Activated T-helper 1 cell treated with anti-CD3 and anti-CD28 coated beads, Interleukin-2, amount 50 U/mL, for 16 hours (primary cell): ENCODE results near the gene GRB10.
"Not testable (repeated sequence)": the region's sequence is repeated elsewhere in the genome, so short reads cannot be mapped to it uniquely, and the experiment has no call there.

Source experiments
- DNase-seq, 2 donors: peaks; one replicate each; pipeline ENCODE4 v3.0.0-alpha.2; 2020; ENCODE audit warnings: low read depth in 1 of 2, low spot score in 1 of 2

GRB10 gene

DNA sequence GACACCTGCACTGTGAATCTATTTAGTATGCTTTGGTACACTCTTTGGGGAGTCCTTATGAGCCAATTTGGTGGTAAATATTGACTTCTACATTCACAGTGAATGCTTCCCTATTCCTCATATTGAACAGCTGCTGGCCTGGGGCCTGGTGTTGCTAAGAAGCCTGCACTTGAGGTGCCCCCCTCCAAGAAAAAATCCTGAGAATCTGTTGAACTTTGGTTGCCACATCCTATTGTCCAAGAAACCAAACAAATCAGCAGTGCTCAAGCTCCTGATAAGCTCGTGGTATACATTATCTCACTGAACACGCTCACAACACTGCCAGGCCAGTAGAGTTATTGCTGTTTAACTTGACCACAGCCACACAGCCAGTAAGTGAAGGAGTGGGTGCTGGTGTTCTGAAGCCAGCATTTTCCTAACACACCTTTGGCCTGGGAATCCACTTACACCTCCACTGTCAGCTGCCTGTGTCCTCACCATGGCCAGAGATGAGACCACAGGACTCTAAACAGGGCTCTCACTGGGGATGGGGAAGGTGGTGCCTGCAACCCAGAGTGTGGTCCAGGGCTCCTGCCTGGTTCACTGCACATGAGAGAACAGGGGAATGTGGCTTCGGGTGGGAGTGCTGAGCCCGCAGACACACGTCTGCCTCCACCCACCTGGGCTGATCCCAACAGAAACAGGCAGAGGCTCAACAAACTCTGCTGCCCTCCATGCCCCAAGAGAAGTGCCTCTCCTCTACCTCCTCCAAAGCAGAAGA is 224.2 kb downstream of the GRB10 start:
- no peak for DNase-seq

DNA sequence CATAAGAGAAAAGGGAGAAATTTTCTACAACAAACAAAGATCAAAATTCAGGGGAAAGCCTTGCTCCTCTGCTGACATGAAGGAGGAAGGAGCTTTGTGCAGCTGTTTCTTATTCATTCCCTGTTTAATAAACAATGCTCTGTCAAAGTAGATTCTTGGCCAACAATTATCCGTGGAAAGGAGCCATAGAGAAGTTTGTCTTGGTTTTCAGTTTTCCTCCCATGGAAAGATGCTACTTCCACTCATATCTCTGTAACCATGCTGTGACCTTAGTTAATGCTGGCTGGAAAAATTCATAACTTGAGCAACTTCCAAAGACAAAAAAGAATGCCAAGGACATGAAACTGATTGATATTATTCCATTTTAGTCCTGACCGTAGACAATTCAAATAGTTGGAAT is 225.6 kb downstream of the GRB10 start:
- no peak for DNase-seq

DNA sequence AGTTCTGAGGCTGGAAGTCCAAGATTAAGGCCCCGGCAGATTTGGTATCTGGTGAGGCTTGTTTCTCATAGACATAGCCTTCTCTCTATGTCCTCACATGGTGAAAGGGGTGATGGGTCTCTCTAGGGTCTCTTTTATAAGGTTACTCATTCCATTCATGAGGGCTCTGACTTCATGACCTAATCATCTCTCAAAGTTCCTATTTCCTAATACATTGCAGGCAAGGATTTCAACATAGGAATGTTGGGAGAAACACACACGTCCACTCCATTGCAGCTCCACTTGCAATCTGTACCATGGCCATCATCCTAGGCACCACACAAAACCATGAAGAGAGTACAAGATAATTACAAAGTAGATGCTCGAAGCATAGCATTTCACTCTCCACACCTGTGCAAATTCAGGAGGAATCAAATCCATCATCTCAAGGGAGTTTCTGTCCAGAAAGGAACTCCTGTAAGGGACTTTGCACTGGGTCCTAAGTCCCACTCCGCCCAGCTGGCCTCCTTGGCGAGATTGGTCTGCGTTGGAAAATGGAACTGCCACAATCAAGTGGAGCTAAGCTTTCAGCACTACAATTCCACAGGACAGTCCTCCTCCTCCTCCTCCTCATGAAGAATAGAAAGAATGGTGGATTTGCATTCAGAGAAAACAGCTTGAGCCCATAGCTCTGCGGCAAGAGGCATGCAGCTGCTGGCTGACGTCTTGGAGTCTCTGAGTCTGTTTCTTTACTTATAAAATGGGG is 226.3 kb downstream of the GRB10 start:
- no peak for DNase-seq

DNA sequence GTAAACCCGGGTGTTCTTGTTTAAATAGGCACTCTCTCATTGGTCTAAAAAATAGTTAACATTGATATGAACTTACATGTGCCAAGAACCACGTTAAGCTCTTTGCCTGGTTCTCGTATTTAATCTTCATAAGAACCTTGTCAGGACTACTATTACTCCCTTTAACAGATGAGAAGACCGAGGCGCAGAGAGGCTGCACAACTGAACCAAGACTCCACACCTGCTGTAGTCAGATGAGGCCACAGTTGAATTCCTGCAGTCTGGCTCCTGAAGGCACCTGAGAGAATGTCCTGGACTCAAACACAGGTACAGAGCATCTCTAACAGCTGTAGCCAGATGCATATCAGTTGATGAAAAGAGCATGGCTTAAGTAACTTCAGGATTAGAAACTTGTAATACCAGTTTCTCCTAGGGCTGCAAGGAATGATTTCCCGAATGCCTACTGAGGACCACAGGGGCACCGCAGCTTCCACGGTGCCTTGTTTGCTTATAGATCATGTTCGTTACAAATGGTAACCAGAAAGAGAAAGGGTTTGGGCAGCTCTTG is 227.0 kb downstream of the GRB10 start:
- DNase-seq = no peak

DNA sequence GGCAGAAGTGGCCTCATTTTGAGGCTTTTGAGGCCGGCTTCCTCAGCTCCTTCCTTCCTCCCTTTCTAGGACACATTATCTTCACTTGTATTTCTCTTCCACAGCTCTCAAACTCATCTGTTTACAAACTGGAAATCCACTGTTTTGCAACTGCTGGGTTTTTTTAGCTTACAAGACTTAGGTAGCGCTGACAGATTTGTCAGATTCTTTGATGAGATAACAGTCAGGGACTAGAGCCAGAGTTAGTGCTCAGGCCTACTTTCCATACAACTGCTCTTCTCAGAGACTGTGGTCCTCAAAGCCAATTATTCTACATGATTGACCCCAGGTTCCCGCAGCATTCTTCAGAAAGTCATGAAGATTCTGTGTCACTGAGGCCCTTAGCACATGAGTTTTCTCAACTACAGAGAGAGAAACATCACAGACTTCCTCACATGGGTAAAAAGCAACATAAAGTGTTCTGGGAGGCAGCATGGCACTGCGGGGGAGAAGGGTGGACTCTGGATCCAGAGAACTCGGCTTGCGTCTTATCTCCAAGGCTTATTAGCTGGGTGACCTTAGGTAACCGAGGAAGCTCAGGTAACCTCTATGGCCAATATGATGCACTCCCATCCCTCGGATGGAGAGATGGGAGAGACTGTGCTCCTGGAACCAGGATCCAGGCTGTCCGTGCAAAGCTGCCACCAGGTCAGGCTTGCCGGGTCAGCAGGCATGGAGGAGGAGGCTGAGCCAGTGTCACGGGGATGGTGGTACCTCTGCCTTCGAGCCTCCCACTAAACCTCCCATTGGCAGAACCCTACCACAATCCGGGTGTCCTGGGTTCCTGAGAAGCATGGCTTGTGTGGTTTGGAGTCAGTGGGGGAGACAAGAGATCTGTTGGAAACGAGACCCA is 228.0 kb downstream of the GRB10 start:
- DNase-seq = no peak

DNA sequence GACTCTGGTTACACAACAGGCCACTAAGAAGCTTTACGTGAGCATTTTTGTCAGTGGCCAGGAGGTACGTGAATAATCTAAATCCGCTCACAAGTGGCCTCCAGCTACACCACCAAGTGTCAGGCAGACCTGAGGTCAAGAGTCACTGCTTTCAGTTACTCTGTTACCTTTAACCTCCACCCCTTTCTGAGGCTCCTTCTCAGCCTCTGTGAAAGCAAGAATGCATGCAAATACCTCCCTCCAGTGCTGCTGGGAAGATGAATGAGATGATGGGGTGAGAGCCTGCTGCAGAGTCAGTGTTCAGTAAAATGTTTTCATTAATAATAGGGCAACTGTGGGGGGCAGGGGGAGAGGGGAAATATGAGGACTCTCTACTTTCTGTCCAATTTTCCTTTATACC is 228.7 kb downstream of the GRB10 start:
- no peak for DNase-seq

DNA sequence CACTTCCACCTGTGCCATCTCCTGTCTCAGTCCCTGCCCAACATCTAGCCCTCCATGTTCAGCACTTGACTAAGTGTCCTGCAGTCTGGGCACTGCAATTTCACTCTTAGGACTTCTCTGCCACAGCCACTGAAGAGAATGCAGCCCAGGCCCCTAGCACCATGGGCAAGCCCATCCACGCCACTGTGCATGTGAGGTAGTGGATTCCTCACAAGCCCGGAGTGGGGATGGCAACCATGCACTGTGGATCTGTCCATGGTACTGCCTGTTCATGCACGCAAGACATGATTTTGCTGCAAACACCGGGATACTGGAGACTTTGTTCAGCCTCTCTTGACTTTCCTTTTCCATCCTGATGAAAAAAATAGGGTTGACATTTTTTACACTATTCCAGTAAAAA is 229.8 kb downstream of the GRB10 start:
- DNase-seq = no peak

DNA sequence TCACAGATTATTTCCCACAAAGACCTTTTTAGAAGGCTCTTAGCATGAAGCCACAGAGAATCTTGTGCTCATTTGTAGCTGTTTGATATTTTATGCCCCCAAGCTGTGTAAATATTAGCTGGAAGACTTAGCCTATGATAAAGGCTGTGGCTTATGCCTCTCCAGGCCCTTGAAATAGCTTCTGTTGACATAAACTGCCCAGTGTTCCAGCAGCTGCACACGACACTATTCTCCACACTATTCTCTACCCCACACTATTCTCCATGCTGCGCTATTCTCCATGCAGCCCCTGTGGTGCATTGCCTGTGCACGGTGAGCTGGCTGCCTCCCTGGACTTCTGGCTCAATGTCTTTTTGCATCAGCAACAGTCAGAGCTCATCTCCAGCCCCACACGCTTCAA is 230.6 kb downstream of the GRB10 start:
- DNase-seq = no peak

DNA sequence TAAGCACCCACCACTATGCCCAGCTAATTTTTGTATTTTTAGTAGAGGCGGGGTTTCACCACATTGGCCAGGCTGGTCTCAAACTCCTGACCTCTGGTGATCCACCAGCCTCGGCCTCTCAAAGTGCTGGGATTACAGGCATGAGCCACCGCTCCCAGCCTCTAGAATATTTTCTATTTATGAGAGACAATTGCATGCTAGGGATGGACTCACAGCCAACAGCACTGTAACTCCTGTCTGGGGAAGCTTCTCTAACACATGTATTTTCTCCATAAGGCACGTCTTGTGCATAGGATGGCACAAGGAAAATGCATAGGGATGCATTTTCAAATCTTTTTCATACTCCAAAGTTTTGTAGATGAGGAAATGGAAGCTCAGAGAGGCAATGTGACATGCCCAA is 237.1 kb downstream of the GRB10 start:
- not testable (repeated sequence) for DNase-seq

DNA sequence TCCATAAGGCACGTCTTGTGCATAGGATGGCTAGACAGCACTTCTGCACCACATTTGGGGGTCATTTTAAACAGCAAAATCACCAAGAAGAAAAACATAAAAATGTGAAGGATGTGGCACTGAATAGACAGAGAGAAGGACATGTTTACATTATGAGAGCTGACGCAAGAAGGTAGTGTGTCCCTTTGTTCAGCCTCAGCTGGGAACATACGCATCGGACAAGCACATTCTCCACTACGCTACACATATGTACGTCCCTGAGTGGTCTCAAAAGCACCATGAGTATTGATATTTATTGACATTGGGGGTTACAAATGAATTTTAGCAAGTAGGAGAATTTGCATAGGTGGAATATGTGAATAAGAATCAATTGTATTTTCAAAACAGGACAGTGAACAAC is 237.7 kb downstream of the GRB10 start:
- DNase-seq = no peak

DNA sequence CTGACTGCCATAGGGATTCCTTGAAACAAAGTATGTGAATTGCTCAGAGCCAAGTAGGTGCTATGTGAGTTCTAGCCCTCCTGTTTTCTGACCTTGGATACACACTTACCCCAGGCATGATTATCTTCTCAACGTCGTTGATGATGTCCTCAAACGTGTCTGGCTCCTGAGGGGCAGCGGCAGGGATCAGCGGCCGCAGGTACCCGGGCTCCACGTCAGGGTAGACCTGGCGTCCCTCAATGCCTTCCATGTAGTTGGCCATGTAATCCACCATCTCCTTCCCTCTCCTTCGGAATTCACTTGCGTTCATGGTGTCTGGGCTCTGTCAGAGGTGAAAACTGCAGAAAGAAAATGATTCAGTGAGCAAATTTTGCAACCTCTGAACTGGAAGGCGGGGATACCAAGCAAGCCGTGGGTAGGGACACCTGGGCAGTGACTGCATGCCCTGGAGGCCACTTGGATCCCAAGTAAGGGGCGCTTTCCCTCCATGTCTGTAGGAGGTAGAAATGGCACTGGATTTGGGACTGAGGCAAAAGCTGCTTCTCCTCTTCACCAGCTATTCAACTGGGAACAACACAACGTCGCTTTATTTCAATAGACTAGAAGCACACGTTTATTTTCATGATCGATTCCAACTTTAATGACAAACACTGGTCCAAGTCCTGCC is 238.8 kb downstream of the GRB10 start:
- no peak for DNase-seq

DNA sequence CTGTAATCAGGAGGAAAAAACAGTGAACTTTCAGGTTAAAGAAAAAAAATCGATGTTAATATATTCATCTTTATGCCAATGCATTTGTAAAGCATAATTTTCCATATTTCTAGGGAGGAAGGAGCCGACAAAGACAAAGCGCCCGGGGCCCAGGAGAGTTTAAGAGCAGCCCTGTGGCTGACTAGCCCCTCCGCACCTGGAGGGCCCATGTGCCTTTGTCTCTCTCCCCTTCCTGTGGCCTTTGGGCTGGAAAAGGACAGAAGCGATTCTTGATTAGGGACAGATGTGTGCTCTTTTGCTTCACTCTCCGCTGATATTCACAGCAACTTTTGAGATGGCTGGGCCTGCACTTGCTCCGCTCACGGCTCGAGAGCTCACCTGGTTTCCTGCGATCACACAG is 240.6 kb downstream of the GRB10 start:
- no peak for DNase-seq

DNA sequence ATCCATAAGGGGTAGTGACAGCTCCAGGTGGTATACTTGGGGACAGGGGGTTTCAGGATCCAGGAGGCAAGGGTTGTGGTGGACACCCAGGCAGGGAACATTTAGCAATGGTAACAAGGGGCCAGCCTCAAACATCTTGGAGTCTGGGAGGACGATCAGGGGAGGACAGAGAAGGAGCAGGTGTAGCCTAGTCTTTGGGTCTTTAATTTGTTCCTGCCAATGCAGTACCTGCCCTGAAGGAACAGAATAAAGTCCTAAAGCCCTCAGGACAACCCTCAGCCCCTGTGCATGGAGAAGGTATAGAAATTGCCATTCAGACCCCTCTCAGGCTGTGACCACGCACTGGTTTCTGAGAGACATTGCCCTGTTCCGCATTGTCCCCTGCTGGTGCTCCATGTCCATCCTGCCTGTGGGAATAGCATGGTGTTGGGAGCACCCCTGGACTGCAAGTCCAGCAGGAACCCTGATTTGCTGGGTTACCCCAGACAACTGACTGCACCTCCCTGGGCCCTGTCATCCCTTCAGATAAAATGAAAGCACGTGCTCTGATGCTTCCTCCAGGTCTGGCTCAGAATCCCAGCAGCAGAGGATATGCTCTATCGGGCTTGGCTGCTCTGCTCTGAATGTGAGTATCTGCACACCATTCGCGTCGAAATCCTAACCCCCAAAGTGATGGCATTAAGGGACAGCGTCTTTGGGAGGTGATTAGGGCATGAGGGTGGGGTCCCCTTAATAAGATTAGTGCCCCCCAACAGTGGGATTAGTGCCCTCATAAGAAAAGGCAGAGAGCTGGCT is 241.7 kb downstream of the GRB10 start:
- no peak for DNase-seq
